AG10803 (cell line): Measurements from ENCODE around the gene POU6F2.

Experiments
- DNase-seq: peaks from one replicate; pipeline ENCODE4 v3.0.0; 2010; ENCODE audit warnings: low read depth
- H3K4me3 ChIP-seq: 2 replicates; pipeline ENCODE4 v1.5.1; 2011; ENCODE audit warnings: mild to moderate bottlenecking, low read length, control low read depth
- CTCF ChIP-seq: conservative IDR thresholded peaks from 2 replicates; pipeline ENCODE4 v1.5.1; 2011; ENCODE audit warnings: mild to moderate bottlenecking, low read length, control low read depth, inconsistent platforms

Gene POU6F2

GRCh38 chr7:39332142-39332541 is 354.4 kb downstream of the POU6F2 start:
- TF ChIP-seq CTCF: no peak
- DNase-seq: no peak
- H3K4me3 ChIP-seq: no peak overlapping the region

DNA sequence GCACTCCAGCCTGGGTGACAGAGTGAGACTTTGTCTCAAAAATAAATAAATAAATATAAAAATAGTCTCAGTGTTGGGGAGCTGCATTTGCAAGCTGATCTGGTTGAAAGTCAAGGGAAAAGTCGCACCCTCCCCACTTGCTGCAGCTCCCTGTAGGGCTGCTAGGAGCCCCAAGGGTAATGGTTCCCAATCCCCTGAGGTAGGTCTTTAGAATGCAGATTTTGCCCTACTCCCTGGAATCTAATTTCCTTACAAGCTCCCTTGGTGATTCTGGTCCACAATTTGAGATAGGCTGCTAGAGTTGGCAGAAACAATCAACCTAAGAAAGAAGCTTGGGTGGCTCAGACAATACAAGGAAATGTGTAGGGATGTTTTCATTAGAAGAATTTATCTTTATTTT is 356.0 kb downstream of the POU6F2 start:
- no peak for DNase-seq
- no peak overlapping the region for H3K4me3 ChIP-seq
- TF ChIP-seq CTCF: no peak

DNA sequence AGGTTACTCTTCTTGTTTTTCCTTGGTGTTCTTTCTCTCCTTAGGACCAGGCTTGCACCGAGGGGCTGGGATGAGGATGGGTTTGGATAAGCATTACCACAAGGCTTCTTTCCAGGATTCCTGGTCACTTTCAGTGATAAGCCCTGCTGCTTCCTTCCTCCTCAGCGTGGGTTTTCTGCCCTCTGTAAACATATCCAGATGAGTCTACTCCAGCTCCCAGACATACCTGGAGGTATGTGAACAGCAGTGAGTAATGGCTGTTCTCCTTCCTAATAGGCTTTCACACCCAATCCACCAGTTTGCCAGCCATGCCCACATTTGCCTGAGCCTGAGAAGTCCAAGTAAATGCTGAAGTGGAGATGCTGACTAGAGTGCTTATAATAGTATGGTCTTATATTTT is 358.7 kb downstream of the POU6F2 start:
- no peak for TF ChIP-seq CTCF
- DNase-seq: no peak
- H3K4me3 ChIP-seq: no peak overlapping the region

GRCh38 chr7:39338716-39339115 is 361.0 kb downstream of the POU6F2 start:
- DNase-seq: no peak
- TF ChIP-seq CTCF: no peak
- H3K4me3 ChIP-seq: no peak overlapping the region

GRCh38 chr7:39339591-39339990 is 361.9 kb downstream of the POU6F2 start:
- DNase-seq: no peak
- no peak for TF ChIP-seq CTCF
- H3K4me3 ChIP-seq: no peak overlapping the region

DNA sequence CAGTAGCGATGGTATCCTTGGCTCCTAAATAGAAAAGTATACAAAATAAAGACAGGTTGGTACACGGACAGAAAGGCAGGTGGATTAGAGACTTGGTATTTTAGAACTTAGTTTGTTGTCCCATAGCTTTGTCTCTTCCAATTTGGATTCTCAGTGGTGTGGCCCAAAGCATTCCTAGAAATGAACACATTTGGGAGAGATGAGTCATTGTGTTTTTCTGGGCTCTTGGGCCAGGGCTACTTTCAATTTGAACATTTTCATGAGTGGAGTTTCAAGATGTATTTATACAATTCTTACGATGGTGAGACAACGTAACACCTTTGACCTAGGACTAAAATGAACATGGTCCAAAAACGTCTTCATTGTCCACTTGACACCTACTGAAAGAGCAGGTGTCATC is 363.4 kb downstream of the POU6F2 start:
- no peak for TF ChIP-seq CTCF
- DNase-seq: peak; percentile 12

GRCh38 chr7:39342763-39343162 is 365.1 kb downstream of the POU6F2 start:
- H3K4me3 ChIP-seq: no peak overlapping the region
- no peak for TF ChIP-seq CTCF
- no peak for DNase-seq

More for the DNA sequence above, 363.4 kb downstream of the POU6F2 start:
- H3K4me3 ChIP-seq: no peak overlapping the region
